NCI-H2196 treated with DMSO at 0.1 percent for 48 hours (cell line): ENCODE results near the gene MPLKIP.
A peak's percentile ranks its signal among the peaks of the same experiment; 100 is the strongest.
"Not testable (repeated sequence)": the region's sequence is repeated elsewhere in the genome, so short reads cannot be mapped to it uniquely, and the experiment has no call there.

Experiments used
- DNase-seq: peaks from one replicate; lab custom pipeline; 2025; ENCODE audit not compliant: unreplicated experiment; lab: John Stamatoyannopoulos, UW

Gene MPLKIP

DNA sequence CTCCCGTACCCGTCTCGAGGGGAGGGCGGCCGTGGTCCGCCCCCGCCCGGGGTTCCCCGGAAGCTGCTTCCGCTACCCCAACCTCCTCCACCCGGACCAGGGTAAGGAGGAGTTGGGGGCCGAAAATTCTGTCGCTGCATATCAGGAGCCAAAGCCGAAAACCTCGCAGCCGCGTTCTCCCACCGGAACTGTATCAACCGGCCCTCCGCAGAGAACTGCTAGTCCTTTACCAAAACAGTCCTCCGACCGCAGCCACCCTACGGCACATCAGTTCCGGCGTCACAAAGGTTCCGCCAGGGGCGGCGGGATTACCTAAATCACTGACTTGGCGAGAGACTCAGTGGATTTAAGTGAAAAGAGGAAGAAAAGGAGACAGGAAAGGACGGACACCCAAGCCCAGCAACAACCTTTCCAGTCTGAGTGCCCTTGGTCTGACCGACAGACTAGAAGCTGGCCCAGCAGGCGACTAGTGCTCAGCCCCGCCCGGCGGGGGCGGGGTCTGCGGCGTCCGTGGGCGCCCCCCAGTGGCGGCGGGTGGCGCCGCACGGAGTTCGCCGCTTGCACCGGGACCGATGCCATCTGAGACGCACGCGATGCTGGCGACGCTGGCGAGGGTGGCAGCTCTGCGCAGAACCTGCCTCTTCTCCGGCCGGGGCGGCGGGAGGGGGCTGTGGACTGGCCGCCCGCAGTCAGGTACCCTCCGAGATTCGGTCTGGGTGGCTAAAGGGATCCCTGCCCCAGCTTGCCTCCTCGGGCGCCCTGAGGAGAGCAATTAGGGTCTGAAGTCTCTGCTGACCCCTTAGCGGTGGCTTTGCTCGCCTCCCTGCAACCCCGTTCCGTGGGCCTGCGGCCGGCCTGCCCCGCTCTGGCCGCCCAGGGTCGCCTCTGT lies at the start of gene MPLKIP, which contains the start of gene SUGCT:
MPLKIP (minus strand) TSS at position 195 of the 889 bp plus-strand sequence; CDS start at position 140, 55 bp downstream.
SUGCT (plus strand) TSS at position 578 of the 889 bp plus-strand sequence.
- peak; percentile 63 for DNase-seq

DNA sequence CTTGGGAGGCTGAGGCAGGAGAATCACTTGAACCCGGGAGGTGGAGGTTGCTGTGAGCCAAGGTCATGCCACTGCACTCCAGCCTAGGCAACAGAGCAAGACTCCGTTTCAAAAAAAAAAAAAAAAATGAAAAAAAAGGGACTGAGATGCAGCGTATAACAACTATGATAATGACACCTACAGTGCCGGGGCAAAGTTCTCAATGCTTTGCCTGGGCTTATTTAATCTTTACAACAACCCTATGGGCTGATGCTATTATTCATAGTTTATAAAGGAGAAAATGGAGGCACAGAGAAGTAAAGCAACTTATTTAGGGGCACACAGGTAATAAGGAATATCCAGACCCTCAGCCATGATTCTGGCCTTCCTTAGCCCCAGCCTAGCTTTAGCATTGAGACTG lies 48.0 kb upstream of the MPLKIP start:
- no peak for DNase-seq

DNA sequence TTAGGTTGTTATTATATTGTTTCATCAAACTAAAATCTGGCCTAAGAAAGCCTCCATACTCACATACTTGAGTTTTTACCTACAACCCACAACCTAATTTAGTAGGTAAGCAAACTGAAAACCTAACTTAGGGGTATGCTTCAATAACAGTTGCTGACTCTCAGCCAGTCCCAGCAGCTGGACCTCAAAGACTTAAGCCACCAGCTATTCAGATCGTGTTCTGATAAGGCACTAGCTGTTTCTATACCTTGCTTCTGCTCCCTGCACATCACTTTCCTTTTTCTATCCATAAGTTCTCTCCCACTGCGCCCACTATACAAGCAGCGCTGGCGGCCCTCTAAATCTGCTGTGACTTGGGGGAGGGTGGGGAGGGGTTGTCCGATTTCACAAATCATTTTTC lies 42.6 kb upstream of the MPLKIP start:
- no peak for DNase-seq

DNA sequence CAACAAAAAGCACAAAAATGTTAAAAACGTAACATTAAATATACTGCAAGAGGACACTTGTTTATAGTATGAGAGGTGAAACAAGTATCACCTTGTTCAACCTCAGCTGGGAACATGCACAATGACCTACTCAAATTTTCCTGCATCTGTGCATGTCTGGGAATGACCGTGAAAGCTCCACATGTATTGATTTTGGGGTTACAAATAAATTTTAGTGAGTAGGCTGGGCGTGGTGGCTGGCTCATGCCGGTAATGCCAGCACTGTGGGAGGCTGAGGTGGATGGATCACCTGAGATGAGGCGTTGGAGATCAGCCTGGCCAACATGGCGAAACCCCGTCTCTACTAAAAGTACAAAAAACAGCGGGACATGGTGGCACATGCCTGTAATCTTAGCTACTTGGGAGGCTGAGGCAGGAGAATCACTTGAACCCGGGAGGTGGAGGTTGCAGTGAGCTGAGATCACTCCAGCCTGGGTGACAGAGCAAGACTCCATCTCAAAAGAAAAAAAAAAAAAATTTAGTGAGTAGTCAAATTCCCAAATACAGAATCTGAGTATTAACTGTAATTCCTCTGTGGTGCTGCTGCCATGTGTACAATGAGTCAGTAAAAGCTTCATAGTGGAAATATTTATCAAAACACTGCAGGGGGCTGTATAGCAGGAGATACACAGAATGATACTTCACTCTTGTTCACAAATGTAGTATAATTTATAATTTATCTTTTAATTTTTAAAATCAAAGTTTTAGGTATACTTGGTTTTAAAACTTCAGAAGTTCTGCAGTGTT lies 41.5 kb upstream of the MPLKIP start:
- no peak for DNase-seq

DNA sequence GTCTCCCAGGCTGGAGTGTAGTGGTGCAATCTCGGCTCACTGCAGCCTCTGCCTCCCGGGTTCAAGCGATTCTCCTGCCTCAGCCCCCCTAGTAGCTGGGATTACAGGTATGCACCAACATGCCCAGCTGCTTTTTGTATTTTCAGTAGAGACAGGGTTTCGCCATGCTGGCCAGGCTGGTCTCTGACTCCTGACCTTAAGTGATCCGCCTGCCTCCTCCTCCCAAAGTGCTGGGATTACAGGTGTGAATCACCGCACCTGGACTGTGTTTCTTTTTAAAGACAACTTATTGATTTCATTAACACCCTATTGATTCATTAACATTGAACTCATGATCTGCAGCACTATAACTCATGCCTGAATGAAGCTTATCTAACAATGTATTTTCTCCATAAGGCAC lies 40.8 kb upstream of the MPLKIP start:
- not testable (repeated sequence) for DNase-seq

DNA sequence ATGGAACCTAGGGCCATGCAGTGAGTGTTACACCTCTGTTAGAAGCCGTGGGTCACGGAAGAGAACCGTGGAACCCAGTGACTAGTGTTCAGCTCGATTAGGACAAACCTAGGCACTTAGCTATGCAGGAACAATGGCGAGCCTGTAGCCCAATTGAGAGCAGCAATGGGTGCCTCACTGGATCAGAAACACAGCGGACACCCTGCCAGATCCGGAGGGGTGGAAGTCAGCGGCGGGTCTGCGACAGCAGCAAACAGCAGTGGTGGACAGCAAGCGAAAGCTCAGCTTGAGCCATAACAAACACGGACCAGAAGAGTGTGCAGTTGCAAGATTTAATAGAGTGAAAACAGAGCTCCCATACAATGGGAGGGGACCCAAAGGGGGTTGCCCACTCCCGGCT lies 38.7 kb upstream of the MPLKIP start:
- DNase-seq: not testable (repeated sequence)

DNA sequence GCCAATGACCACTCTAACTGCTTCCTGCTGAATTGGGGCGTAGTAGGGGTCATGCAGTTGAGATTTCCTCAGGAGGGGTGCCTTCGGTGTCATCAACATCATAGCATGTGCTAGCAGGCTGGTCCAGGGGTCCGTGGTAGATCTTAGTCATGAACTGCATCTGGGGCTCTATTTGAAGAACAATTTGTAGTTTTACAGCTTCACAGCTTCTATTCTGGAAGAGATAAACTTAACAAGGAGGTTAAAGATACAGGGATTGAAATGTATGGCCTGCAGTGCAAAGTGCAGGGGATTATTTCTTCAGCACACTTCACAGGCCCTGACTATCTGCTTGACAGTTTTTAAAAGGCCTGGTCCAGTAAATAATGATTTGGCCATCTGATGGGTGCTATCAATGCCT lies 33.8 kb upstream of the MPLKIP start:
- not testable (repeated sequence) for DNase-seq

DNA sequence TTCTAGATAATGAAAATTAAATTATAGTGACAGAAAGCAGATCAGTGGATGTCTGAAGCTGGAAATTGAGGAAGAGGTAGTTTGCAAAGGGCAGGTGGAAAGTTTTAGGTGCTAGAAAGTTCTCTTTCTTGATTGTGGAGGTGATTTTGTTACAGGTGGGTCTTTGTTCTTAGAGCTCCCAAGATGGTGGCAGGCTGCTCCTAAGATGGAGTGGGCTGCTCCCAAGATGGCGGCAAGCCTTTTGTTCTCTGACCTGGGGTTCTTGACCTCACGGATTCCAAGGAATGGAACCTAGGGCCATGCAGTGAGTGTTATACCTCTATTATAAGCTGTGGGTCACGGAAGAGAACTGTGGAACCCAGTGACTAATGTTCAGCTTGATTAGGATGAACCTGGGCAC lies 32.9 kb upstream of the MPLKIP start:
- DNase-seq: no peak

DNA sequence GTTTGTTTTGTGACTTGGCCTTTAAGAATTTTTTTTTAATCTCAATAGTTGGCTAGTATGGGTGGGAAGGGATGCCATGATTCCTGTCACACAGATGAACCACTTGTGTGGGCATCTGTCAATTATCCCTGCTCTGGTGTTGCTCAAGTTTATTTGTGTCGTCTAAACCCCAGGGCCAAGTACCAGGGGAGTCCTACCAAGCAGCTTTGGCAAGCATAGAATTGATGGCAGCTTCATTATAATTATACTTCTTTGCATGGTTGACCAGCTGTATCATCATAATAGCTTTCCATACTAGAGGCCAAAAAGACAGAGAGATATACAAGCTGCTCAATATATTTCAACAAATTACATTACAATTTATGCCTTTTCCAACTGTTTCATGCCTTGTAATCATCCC lies 30.8 kb upstream of the MPLKIP start:
- DNase-seq: no peak

DNA sequence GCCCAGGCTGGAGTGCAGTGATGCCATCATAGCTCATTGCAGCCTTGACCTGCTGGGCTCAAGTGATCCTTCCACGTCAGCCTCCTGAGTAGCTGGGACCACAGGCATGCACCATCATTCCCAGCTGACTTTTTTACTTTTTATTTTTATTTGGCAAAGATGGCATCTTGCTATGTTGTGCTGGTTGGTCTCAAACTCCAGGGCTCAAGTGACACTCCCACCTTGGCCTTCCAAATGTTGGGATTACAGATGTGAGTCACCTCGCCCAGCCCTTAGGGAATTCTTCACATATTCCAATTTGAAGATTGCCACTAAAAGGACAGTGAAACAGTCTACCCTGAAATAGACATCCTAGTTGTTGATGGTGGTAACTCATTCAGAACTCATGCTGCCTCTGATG lies 28.1 kb upstream of the MPLKIP start:
- DNase-seq: no peak

DNA sequence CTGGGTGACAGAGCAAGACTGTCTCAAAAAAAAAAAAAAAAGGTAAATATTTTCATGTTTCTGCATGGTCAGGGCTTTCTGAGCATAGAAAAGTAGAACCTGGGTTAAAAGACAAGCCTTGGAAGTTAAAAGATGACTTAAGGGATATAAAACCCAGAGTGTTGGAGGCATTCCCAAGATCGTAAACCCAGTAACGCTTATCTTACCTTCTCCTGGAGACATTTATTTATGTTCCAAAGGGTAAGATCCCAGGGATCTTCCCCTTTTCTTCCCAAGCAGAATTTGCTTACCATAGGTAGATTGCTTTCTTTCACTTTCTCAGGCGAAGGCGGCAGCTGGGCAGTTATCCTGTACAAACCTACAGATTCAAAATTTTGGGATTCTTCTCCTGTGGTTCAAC lies 22.6 kb upstream of the MPLKIP start:
- DNase-seq: no peak

DNA sequence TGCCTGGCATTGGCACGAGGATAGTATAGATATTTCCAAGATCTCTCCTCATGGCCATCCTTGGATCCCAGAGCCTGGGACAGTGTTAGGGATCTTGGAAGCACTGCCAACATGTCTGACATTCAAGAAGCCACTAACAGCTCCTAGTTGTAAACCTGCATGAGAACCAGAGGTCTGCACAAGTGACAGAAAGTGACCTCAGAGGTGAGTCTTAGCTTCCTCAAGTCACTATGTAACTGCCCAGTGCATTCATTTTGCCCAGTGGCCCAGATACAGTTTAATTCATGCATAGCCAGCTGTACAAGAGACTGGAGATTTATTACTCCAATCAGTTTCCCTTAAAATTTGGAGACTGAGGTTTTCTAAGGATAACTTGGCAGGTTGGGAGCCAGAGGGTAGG lies 17.1 kb upstream of the MPLKIP start:
- no peak for DNase-seq

DNA sequence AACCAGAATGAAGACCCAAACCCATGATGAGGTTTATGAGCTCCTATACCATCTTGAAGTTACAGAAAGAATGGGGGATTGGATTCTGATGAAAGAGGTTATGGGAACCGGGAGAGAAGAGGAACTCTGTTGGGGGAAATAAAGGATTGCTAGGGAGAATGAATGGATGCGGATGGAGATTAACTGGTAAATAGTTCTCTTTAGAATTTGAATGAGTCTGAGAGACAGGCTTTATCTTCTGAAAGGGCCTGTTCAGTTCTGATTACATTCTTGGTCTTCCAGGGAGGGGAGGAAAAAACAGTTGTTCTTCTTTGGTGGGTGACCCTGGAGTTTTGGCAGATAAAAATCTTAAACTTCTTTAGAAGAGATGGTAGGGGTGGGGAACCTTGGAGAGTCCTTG lies 14.2 kb upstream of the MPLKIP start:
- no peak for DNase-seq

DNA sequence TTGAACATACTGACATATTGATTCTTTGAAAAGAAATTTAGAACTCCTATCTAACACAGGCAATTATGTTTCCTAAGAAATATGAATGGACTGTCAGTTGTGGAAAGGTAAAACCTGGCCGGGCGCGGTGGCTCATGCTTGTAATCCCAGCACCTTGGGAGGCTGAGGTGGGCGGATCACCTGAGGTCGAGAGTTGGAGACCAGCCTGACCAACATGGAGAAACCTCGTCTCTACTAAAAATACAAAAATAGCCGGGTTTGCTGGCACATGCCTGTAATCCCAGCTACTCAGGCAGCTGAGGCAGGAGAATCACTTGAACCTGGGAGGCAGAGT lies 13.8 kb upstream of the MPLKIP start:
- DNase-seq: not testable (repeated sequence)

DNA sequence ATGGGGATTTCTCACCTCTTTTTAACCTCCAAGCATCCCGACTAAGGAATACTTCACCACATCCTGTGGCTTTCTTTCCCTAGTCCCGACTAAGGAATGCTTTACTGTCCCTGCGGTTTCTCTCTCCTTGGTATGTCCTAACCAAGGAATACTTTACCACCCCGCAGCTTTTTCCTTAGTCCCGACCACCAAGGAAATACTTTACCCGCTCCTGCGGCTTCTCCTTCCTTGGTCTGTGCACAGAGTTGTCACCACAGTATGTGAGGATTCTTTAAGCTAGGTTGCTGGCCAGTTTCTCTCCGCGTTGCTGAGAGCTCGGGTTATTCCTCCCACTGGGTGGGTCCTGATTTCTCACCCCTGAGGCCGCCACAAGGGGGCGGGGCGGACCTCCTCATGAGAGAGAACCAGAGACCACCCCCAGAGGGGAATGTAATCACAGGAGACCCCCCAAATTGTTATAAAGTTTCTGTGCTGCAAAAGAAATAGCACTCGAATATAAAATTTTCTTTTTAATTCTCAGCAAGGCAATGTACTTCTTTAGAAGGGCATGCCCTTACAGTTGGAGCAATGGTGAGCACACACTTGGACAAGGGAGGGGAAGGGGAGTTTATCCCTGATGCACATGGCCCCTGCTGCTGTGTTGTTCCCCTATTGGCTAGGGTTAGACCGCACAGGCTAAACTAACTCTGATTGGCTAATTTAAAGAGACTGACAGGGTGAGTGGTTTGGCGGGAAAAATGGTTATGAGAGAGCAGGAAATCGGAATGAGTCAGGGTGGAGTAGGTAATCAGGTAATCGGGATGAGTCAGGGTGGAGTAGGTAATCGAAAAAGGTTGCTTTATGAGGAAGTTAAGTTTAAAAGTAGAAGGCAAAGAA lies 13.2 kb upstream of the MPLKIP start:
- no peak for DNase-seq

DNA sequence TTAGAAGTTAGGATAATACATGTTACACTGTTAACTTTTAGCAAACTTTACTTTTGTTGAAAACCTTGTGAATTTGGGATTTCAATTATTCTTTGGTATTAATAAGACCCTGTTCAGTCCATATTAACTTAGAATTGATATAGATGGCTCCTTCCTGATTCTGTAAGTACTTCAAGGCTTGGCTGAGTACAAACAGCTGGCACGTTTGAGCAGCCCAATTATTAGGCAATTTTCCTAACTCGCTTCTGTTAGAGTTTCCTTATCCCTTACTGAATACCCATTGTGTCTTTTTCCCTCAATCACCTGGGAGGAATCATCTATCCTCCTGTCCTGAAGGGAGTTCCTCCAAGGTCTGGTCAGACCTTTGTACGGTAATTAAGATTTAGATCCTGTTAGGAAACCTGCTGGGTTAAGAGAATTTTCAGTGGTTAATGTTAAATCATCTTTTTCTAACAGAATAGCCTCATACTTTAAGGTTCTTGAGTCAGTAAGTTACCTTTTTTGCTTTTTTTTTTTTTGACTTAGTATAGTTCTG lies 11.2 kb upstream of the MPLKIP start:
- DNase-seq: not testable (repeated sequence)

DNA sequence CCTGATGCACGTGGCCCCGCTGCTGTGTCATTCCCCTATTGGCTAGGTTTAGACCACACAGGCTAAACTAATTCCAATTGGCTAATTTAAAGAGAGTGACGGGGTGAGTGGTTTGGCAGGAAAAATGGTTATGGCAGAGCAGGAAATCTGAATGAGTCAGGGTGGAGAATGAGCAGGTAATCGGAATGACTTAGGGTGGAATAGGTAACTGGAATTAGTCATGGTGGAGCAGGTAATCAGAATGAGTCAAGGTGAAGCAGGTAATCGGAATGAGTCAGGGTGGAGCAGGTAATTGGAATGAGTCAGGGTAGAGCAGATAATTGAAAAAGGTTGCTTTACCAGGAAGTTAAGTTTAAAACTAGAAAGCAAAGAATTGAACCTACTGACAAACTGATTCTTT lies 7.5 kb upstream of the MPLKIP start:
- not testable (repeated sequence) for DNase-seq

DNA sequence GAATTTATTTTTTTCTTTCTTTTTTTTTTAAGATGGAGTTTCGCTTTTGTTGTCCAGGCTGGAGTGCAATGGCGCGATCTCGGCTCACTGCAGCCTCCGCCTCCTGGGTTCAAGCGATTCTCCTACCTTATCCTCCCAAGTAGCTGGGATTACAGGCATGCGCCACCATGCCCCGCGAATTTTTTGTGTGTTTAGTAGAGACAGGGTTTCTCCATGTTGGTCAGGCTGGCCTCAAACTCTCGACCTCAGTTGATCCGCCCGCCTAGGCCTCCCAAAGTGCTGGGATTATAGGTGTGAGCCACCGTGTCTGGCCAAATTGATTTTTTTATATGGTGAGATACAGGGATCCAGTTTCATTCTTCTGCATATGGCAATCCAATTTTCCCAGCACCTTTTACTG lies 5.5 kb upstream of the MPLKIP start:
- DNase-seq: not testable (repeated sequence)

DNA sequence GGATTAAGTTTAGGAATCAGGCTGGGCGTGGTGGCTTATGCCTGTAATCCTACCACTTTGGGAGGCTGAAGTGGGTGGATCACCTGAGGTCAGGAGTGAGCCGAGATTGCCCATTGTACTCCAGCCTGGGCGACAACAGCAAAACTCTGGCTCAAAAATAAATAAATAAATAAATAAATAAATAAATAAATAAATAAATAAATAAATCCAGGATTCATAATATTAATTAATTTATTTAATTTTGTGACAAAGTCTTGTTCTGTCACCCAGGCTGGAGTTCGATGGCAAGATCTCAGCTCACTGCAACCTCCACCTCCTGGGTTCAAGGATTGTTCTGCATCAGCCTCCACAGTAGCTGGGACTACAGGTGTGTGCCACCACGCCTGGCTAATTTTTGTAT lies 4.6 kb upstream of the MPLKIP start:
- DNase-seq: no peak

DNA sequence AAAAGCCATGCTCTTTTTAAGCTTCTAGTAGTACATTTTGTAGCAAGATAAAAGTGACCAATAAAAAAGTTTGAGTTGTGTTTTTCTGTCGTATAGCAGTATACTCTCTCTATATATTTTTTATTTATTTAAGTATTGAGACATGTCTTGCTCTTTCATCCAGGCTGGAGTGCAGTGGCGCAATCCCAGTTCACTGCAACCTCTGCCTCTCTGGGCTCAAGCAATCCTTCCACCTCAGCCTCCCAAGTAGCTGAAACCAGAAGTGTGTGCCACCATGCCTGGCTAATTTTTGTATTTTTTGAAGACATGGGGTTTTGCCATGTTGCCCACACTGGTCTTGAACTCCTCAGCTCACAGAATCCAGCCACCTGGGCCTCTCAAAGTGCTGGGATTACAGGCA lies 3.1 kb upstream of the MPLKIP start:
- DNase-seq: no peak

DNA sequence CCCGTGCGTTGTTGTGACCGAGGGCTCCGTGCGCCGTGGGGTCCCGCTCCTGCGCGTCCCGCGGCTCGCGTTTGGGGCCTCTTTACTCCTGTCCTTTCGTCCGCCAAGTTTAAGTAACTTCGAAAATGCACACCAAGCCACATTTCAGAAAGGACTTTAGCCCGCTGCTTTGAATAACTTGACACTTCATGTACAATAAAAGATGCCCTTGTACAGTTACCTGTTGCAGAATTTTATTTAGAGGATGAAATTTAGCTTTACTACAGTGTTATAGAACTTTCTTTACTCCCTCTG lies 842 bp upstream of the MPLKIP start:
- no peak for DNase-seq
